OCI-LY1 (cell line): ENCODE results near the gene ACAP3.
A peak's percentile ranks its signal among the peaks of the same experiment; 100 is the strongest.
"Not testable (repeated sequence)": the region's sequence is repeated elsewhere in the genome, so short reads cannot be mapped to it uniquely, and the experiment has no call there.

ENCODE experiments used
- H2AFZ ChIP-seq: fragments of 200-600 bp; sonication (generic), shearing (Covaris generic); 2 replicates; pipeline ENCODE4 v1.6.0; 2014; ENCODE audit warnings: antibody characterized with exemption, mild to moderate bottlenecking, low read length
- H3F3A ChIP-seq: fragments of 200-600 bp; sonication (generic), shearing (Covaris generic); 2 replicates; pipeline ENCODE4 v1.6.0; 2014; ENCODE audit warnings: mild to moderate bottlenecking, antibody characterized with exemption, low read length, moderate library complexity; ENCODE audit not compliant: insufficient read depth
- H3K27ac ChIP-seq: fragments of 200-600 bp; sonication (generic); 2 replicates; pipeline ENCODE4 v1.5.1; 2014; ENCODE audit warnings: low read length, mixed run types, mild to moderate bottlenecking, low read depth; ENCODE audit not compliant: poor library complexity, severe bottlenecking
- H3K27me3 ChIP-seq: fragments of 200-600 bp; sonication (generic); 2 replicates; pipeline ENCODE4 v1.6.0; 2014; ENCODE audit warnings: antibody characterized with exemption, mild to moderate bottlenecking, low read length, moderate library complexity; ENCODE audit not compliant: insufficient read depth
- H3K36me3 ChIP-seq: fragments of 200-600 bp; sonication (generic); 2 replicates; pipeline ENCODE4 v1.6.1; 2014; ENCODE audit warnings: mild to moderate bottlenecking, antibody characterized with exemption, low read length, moderate library complexity, mixed read lengths; ENCODE audit not compliant: insufficient read depth
- H3K4me1 ChIP-seq: fragments of 200-600 bp; sonication (generic); 2 replicates; pipeline ENCODE4 v1.5.1; 2014; ENCODE audit warnings: mild to moderate bottlenecking, low read length, moderate library complexity; ENCODE audit not compliant: insufficient read depth, severe bottlenecking
- H3K4me2 ChIP-seq: fragments of 200-600 bp; sonication (generic), shearing (Covaris generic); 2 replicates; pipeline ENCODE4 v1.6.1; 2014; ENCODE audit warnings: low read length
- H3K4me3 ChIP-seq: fragments of 200-600 bp; sonication (generic); 2 replicates; pipeline ENCODE4 v1.5.1; 2014; ENCODE audit warnings: low read length, low read depth, mild to moderate bottlenecking, mixed read lengths; ENCODE audit not compliant: poor library complexity, severe bottlenecking
- H3K79me2 ChIP-seq: fragments of 200-600 bp; shearing (Covaris generic); 2 replicates; pipeline ENCODE4 v1.6.1; 2016; ENCODE audit warnings: mixed run types, low read length, mixed read lengths; ENCODE audit not compliant: insufficient read depth
- H3K9ac ChIP-seq: fragments of 200-600 bp; sonication (generic), shearing (Covaris generic); 2 replicates; pipeline ENCODE4 v1.6.1; 2014; ENCODE audit warnings: mild to moderate bottlenecking, low read length, mixed read lengths
- H3K9me2 ChIP-seq: fragments of 200-600 bp; sonication (generic), shearing (Covaris generic); 2 replicates; pipeline ENCODE4 v1.6.1; 2014; ENCODE audit warnings: low read depth, mild to moderate bottlenecking, low read length, mixed read lengths
- H3K9me3 ChIP-seq: fragments of 200-600 bp; shearing (Covaris generic); 2 replicates; pipeline ENCODE4 v1.6.1; 2014; ENCODE audit warnings: low read length, mixed read lengths
- H4K20me1 ChIP-seq: fragments of 200-600 bp; sonication (generic), shearing (Covaris generic); 2 replicates; pipeline ENCODE4 v1.6.0; 2016; ENCODE audit warnings: mild to moderate bottlenecking, low read length; ENCODE audit not compliant: insufficient read depth
- EZH2 ChIP-seq: fragments of 200-600 bp; sonication (generic), shearing (Covaris generic); IDR thresholded peaks from 2 replicates; pipeline ENCODE4 v1.8.0; 2017; ENCODE audit warnings: borderline replicate concordance, mixed run types, mild to moderate bottlenecking, antibody characterized with exemption, low read length, moderate library complexity, mixed read lengths
- TF ChIP-seq, protein P1 (sequence below): fragments of 200-600 bp; sonication (generic), shearing (Covaris generic); IDR thresholded peaks from 2 replicates; pipeline ENCODE4 v1.5.1; 2017; ENCODE audit warnings: mild to moderate bottlenecking, antibody characterized with exemption, low read length, moderate library complexity, mixed read lengths

Gene ACAP3

DNA sequence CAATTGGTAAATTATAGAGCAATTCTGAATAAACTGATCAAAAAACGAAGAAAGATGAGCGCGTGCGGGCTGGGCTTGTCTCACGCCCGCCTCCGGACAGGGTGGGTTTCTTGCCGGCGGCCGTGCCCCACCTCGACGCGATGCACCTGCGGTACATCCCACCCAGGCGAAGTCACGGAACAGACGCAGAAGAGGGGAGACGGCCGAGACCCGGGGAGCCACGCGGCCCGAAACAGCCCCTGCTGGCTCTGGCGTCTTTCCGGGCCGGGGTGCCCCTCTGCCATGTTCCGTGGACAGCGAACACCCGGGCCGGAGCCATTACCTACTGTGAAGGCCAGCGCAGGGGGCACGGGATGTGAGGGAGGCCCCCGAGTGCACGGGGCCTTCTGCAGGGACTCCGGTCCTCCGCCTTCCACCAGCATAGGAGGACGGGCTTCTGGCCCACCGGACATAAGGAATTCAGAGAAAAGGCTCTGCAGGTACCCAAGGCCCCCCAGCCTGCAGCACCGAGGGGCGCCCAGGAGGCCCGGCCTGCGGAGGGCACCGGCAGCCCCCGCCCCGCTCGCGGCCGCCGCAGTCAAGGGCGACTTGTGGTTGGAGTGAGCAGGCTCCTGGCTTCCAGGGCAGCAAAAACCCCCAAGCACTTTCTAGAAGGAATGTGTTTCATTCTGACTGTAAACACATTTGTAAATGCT lies 53.6 kb downstream of the ACAP3 start:
- Histone ChIP-seq H3K4me3 (no peak overlapping the region), H3K4me2 (no peak overlapping the region), H3K9me3 (no peaks in the 10 kb centered on the region), H3F3A (no peaks in the 10 kb centered on the region), H3K79me2 (no peaks in the 10 kb centered on the region), H3K4me1 (peaks cover 9% of the 10 kb centered on the region), H4K20me1 (no peaks in the 10 kb centered on the region), H3K36me3 (peaks cover 45% of the 10 kb centered on the region), H3K9me2 (no peaks in the 10 kb centered on the region), H2AFZ (no peak overlapping the region), H3K9ac (no peak overlapping the region), H3K27me3 (no peaks in the 10 kb centered on the region), H3K27ac (no peak overlapping the region)
- TF ChIP-seq EZH2: no peak
- TF ChIP-seq, protein P1, sequence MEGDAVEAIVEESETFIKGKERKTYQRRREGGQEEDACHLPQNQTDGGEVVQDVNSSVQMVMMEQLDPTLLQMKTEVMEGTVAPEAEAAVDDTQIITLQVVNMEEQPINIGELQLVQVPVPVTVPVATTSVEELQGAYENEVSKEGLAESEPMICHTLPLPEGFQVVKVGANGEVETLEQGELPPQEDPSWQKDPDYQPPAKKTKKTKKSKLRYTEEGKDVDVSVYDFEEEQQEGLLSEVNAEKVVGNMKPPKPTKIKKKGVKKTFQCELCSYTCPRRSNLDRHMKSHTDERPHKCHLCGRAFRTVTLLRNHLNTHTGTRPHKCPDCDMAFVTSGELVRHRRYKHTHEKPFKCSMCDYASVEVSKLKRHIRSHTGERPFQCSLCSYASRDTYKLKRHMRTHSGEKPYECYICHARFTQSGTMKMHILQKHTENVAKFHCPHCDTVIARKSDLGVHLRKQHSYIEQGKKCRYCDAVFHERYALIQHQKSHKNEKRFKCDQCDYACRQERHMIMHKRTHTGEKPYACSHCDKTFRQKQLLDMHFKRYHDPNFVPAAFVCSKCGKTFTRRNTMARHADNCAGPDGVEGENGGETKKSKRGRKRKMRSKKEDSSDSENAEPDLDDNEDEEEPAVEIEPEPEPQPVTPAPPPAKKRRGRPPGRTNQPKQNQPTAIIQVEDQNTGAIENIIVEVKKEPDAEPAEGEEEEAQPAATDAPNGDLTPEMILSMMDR: no peak

DNA sequence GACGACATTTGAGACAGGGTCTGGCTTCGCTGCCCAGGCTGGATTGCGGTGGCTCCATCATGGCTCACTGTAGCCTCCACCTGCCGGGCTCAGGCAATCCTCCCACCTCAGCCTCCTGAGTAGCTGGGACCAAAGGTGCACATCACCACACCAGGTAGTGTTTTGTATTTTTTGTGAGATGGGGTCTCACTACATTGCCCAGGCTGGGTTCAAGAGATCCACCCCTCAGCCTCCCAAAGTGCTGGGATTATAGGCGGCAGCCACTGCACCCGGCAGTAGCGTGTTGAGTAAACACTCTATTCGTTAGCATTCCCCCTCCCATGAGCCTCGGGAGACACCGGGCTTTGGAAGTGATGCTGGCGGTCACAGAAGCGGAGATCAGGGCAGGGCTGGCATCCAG lies 54.4 kb downstream of the ACAP3 start:
- Histone ChIP-seq H3K79me2 (no peaks in the 10 kb centered on the region), H3K9me2 (no peaks in the 10 kb centered on the region), H3K27ac (no peak overlapping the region), H3K9me3 (no peaks in the 10 kb centered on the region), H3K4me3 (no peak overlapping the region), H3K27me3 (no peaks in the 10 kb centered on the region), H3F3A (no peaks in the 10 kb centered on the region), H3K9ac (no peak overlapping the region), H3K36me3 (peaks cover 40% of the 10 kb centered on the region), H3K4me1 (peaks cover 9% of the 10 kb centered on the region), H2AFZ (no peak overlapping the region), H3K4me2 (no peak overlapping the region), H4K20me1 (no peaks in the 10 kb centered on the region)
- no peak for TF ChIP-seq EZH2
- TF ChIP-seq, protein P1: no peak

DNA sequence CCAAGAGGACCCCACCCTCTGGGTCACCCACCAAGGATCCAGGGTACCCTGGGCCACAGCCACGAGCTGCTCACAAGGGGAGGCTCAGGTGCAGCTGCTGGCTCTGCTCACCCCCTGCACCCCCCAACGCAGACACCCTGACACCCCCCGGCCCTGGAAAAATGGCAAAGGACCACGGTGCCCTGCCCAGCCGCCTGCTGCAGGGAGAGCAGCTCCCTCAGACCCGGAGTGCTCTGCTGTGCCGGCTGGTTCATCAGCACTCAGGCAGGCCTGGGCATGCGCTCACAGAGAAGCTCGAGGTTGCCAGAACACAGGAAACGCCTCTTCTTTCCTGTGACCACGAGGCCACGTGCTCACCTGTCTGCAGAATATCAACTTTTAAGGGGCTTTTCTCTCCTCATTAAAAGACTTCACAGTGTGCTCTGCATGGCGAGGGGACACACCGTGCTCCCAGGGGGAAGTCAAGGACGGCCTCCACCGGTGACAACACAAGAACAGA lies 56.9 kb downstream of the ACAP3 start:
- H2AFZ ChIP-seq: no peak overlapping the region
- peaks cover 6% of the 10 kb centered on the region; the same call in 1 of the 2 replicates for H3K27me3 ChIP-seq
- peaks cover 29% of the 10 kb centered on the region for H3K36me3 ChIP-seq
- no peaks in the 10 kb centered on the region for H3K9me2 ChIP-seq
- H3K4me3 ChIP-seq: no peak overlapping the region
- no peaks in the 10 kb centered on the region for H3K9me3 ChIP-seq
- no peaks in the 10 kb centered on the region for H4K20me1 ChIP-seq
- no peak overlapping the region for H3K9ac ChIP-seq
- H3K4me1 ChIP-seq: peaks cover 9% of the 10 kb centered on the region
- H3F3A ChIP-seq: no peaks in the 10 kb centered on the region
- H3K27ac ChIP-seq: no peak overlapping the region
- TF ChIP-seq, protein P1: no peak
- no peak for TF ChIP-seq EZH2
- H3K79me2 ChIP-seq: no peaks in the 10 kb centered on the region
- H3K4me2 ChIP-seq: peak overlapping the region; percentile 14; the same call in 1 of the 2 replicates

DNA sequence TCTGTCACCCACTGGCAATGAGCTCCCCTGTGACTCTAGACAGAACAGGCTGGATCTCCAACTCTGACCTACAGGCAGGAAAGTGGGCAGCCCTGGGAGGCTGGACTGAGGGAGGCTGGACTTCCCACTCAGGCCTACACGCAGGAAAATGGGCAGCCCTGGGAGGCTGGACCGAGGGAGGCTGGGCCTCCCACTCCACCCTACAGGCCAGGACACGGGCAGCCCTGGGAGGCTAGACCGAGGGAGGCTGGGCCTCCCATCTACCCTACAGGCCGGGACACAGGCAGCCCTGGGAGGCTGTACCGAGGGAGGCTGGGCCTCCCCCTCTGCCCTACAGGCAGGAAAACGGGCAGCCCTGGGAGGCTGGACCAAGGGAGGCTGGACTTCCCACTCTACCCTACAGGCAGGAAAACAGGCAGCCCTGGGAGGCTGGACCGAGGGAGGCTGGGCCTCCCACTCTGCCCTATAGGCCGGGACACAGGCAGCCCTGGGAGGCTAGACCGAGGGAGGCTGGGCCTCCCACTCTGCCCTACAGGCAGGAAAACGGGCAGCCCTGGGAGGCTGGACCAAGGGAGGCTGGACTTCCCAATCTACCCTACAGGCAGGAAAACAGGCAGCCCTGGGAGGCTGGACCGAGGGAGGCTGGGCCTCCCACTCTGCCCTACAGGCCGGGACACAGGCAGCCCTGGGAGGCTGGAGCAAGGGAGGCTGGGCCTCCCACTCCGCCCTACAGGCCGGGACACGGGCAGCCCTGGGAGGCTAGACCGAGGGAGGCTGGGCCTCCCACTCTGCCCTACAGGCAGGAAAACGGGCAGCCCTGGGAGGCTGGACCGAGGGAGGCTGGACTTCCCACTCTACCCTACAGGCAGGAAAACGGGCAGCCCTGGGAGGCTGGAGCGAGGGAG lies 59.5 kb downstream of the ACAP3 start:
- not testable (repeated sequence) for H3K27me3 ChIP-seq

More for the DNA sequence above, 59.5 kb downstream of the ACAP3 start:
- H3K4me3 ChIP-seq, H2AFZ ChIP-seq, H3K4me2 ChIP-seq, H3F3A ChIP-seq, H3K9ac ChIP-seq, H3K9me2 ChIP-seq, H3K9me3 ChIP-seq, H3K79me2 ChIP-seq, H3K4me1 ChIP-seq, H3K27ac ChIP-seq, H3K36me3 ChIP-seq, H4K20me1 ChIP-seq: not testable (repeated sequence)
